GM18873 (cell line): Measurements from ENCODE around the gene MAP3K5.

ENCODE experiments used
- ATAC-seq: cut with Tn5 transposase; IDR thresholded peaks from one replicate; pipeline ENCODE4 v1.9.1; 2021; ENCODE audit warnings: mild to moderate bottlenecking, moderate library complexity, moderate number of reproducible peaks; ENCODE audit not compliant: unreplicated experiment, low FRiP score

The MAP3K5 gene

DNA sequence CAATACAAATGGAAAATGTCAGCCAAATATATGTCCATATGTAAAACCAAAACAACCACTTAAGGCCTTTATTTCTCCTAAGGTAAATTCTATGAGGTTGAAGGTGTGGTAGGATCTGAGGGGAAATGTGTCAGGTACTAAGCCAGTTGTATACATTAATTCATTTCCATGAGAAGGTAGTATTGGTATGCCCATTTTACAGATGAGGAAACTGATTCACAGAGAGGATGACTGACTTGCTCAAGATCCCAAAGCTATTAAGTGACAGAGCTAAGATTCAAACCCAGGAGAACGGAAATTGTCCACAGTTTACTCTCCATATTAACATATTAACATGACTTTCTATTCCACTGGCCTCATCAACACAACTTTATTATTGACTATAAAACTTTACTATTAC, 177.9 kb downstream of the MAP3K5 start:
- ATAC-seq = no peak

GRCh38 chr6:136613477-136613876, 178.8 kb downstream of the MAP3K5 start:
- ATAC-seq = no peak

DNA sequence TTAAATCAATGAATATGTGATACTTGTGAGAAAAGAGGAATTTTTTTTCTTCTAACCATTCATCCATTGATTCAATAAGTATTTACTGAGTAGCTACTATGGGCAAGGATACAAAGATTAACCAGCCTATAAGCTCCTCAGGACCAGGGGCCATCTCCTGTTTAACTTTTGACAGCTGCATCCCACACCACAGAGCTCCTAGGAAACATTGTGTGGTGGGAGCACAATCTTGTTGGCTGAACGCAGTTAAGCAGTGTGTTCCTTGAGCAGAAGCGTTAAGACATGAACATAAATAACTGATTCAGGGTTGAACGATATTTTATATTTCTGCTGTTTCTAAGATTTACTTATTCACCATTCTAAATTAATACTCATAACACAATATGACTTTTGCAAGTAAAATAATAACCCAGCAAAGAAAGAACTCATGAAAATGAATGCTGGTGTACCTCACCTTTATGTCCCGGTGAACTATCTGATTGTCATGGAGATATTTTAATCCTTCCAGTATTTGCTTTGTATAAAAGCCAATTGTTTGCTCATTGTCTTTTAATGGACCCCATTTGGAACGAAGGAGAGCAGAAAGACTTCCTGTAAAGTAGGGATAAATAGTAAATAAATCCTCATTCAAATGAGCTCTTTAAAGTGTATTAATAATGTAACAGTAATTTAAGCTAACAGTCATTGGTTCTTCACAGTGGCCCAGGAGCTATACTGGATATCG, 179.4 kb downstream of the MAP3K5 start:
- no peak for ATAC-seq

DNA sequence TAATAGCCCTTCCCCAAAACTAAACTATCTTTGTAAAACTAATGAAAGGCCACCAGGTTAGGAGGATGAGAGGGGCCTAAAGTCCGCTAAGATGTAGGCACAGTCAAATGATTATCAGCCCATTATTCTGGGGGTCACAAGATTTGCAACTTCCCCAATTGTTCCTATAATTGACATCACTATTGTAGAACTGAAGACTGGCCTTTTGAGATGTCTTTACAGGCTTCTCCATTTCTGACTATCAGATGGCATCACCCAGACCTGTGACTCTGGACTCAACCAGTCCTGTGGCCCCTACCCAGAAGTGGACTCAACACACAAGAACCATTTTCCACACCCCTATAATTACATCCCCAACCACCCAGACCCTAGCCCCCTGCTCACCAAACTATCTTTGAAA, 180.5 kb downstream of the MAP3K5 start:
- no peak for ATAC-seq

DNA sequence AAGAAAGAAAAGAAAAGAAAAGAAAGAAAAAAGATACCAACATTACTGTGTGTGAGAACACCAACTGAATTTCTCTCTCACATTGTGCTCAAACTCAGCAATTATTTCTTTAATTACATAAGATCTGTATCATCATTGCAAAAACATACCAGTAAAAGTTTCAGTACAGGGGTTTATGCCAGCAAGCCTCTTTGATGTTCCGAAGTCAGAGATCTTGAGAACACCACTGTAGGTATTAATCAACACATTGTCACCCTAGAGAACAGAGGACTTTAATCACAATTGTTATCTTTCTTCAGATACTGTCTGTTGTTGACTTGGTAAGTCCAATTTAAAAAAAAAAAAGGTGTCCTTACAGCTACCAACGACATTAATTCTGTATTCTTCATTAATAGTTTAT, 181.1 kb downstream of the MAP3K5 start:
- ATAC-seq = no peak

GRCh38 chr6:136609873-136610706, 182.2 kb downstream of the MAP3K5 start:
- no peak for ATAC-seq

DNA sequence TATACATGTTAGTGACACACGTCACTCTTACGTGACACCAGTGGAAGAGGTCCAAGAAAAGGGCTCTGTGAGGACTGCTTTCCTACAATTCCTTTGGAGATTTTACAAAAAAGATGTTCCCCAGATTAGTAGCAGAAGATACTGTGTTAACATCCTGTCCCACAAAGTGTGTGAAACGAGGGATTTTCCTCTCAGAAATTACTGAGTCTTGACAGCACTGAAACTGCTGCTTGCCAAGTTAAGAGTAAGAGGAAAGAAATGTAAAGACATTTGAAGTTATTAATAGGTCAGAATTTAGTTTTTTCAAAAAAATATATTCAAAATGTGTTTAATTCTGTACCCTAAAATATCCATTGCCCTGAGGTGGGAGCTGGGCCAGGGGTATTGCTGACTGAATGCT, 183.3 kb downstream of the MAP3K5 start:
- ATAC-seq = no peak

DNA sequence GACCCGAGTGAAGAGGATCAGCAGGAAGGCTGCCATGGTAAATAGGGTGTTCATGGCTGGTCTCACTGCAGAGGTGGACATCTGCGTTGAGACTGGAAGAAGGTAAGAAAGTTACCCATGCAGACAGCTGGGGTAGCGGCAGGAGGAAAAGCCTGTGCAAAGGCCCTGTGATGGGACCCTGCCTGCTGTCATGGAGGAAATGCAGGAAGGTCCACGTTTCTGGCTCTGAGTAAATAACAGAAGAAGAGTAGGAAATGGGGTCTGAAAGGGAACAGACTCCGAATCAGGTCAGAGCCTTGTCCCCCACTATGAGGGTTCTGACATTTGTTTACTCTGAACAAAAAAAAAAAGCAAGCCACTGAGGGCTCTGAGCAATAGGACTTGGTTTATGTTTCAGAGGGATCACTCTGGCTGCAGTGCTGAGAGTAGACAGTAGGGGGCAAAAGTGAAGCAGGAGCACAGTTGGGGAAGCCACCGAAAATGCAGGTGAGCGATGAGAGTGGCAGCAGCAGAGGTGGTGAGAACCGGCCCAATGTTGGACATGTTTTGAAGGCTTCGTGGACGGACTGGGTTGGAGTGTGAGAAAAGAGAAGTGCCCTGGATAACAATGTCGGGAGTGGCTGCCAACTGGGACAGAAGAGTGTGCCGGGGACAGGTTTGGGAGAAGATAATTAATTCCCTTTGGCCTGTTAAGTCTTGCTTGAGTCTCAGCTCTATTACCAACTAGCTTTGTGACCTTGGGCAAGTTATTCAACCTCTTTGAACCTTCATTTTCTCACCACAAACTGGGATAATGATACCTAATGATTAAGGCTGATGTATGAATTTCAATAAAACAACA, 184.1 kb downstream of the MAP3K5 start:
- peak; percentile 84 for ATAC-seq

DNA sequence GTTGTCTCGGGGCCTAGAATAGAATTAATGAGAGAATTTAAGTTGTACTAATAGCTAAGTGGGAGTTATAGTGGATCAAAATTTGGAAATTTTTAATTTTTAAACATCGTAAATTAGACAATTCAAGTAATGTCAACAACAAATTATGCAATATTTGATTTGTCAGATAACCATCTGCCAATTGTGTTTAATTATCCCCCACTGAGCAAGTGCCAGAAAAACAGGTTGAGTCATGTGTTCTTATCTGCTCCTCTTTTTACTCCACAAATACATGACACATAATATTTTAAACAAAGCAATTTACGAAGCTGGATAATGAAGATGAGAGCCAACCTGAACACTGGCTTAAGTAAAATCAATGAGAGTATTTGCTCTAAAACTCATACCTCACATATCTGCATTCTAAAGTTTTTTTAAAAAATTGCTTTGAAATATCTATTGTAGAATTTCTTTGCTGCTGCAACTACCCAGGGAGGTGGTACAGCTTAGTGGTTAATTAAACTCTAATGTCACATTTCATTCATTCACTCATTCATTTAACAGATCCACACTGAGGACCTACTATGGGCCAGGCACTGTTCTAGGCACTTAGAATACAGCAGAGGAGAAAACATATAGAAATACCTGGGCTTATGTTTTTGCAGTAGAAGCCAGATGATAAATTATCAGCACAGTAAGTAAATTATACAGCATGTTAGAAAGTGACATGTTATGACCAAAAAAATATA, 184.9 kb downstream of the MAP3K5 start:
- no peak for ATAC-seq

DNA sequence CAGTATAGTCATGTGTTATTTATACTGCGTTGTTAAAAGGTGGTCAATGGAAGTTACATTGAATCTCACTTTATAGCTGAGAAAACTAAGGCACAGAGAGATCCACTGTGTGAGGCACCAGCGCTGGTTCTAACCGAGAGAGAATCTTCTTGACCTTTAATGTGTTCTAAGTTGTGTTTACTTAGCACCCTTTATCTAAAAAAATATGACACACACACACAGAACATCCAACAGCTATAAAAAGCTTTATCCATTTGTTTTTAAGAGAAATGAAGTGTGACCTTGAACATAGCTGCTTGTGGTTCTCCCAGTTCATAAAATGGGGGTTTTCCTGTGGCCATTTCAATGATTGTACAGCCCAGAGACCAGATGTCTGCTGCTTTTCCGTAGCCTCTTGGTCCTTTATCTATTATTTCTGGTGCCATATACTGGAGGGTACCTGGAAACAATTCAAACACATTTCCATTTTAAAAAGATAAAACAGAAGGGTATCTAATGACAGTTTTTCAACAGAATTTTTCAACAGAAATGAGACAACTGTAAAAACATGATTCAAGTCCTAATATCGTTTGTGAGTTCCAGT, 187.3 kb downstream of the MAP3K5 start:
- ATAC-seq = no peak

GRCh38 chr6:136604328-136604825, 187.9 kb downstream of the MAP3K5 start:
- ATAC-seq = no peak

- no peak for ATAC-seq
Measured at GRCh38 chr6:136600818-136601217, 191.5 kb downstream of the MAP3K5 start.

- ATAC-seq = no peak
Measured at GRCh38 chr6:136599329-136600011, 192.8 kb downstream of the MAP3K5 start.

DNA sequence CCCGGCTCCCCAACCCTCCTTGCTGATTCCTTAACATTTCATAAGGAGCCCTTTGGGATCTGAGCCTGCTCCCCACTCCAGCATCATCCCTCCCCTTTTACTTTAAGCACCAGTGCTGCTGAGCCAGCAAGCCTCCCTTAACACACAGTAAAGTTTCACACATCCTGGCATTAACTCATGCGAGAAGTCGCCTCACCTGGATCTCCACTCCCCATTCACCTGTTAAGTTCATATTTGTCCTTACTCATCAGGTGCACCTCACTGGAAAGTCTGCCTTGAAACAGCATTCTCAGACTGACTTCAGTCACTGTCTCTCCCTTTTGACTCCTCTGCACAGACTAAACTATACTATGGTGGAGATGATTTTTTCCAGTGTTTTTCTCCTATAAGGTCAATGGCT, 194.2 kb downstream of the MAP3K5 start:
- no peak for ATAC-seq

- ATAC-seq = no peak
Measured at GRCh38 chr6:136594671-136595070, 197.6 kb downstream of the MAP3K5 start.

GRCh38 chr6:136593748-136594490, 198.4 kb downstream of the MAP3K5 start:
- peak; percentile 98 for ATAC-seq

DNA sequence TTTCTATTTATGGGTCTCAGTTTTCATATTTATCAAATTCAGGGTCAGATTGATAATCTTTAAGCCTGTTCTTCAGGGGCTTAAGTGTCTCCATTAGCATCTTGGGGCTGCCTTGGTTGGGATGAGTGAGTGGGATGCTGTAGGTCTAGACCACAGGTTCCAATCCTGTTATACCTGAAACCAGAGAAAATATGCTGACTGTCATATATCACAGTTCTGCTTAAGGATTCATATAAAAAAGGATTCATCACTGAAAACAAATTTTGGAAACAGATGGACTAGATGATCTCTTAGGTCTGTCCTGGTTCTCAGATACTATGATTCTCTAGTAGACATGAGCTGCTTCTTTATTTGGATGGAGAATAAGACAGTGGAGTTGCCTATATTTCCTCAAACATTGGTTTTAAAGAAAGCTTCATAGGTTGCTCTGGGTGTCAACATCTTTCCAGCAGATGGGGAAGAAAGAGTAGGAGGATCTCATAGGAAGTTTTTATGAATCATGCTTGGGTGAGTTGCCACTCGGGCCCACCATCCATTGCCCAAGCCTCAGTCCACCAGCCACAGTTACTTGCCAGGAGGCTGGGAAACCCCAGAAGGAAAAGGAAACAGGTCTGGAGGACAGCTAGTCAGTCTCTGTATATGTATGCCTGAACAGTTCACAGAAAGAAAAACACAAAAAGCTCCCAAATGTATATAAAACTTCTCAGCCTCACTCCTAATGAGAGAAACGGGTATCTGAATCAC, 199.2 kb downstream of the MAP3K5 start:
- no peak for ATAC-seq

DNA sequence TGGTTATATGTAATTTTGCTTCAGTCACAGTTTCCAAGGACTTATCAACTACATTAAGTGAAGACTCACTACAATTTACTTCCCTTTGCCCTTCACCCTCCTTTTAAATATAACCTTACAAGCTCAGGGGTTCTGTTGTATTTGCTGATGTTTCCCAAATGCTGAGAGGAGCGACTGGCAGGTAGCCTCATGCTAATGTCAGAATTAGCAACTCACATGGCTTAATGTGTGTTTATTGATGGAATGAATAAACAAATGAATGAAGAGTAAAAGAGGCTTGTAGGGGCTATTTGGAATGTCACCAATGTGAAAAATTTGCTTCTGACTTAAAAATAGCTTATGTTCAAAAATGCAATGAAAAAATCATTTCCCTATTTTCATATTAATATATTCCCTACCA, 200.7 kb downstream of the MAP3K5 start:
- no peak for ATAC-seq
